ENCODE data around the gene C10orf67. TPM values are rescaled to one million over a fixed set of nuclear protein-coding genes. Genes with fewer than 3 reads are reported as not detected.

Gene C10orf67
- total and polyA plus RNA-seq, 2 of the 8 experiments (the other 6 are each of a cell fraction or from before 2014, with no cell fraction given), result 0.05 to 0.11 TPM

DNA sequence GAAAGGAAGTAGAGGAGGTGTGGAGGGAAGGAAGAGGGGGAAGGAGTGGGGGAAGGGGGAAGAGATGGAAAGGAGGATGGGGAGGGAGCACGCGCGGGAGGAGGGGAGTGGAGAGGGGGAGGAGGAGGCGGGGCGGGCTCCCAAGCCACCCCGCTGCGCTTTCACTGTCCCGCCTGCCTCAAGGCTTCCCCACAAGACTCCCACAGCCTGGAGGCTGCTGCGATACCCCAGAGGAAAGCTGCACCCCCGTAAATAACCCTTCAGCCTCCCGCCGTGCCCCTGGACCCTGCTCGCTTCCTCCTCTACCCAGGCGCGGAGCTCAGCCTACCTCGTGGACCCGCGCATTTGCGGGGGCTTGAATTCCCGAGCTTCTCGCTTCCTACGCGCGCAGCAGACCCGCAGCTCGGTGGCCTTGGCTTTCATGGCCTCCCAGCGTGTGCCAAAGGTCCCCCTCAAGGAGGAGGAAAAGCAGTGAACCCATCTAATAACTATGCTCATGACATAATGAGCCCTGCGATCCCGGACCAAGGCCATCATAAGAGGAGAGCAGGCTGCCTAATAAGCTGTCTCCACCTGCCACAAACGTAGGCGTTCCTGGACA, at the start of gene C10orf67 (continued):
- TF ChIP-seq CHD2 (IDR thresholded peaks at IDR 0.05; ENCODE audit: low read length) (no peak), PHF8 (conservative IDR thresholded peaks at IDR 0.05; ENCODE audit: low read depth, low read length) (0 out of 2 replicates have a peak, but pooled peaks have one; percentile 32), SP4 (IDR thresholded peaks at IDR 0.05; ENCODE audit: low read length) (no peak), CHD7 (IDR thresholded peaks at IDR 0.05; ENCODE audit: insufficient replicate concordance, low read length) (no peak), ASH2L (IDR thresholded peaks at IDR 0.05; ENCODE audit: low read length) (peak; percentile 86), MAFK (IDR thresholded peaks at IDR 0.05; ENCODE audit: low read depth, low read length) (no peak), RAD21 (IDR thresholded peaks at IDR 0.05 in 1 of 2, conservative IDR thresholded peaks at IDR 0.05 in 1 of 2; ENCODE audit: low read depth in 2 of 2, low read length in 2 of 2) (no peak)
- TF ChIP-seq, protein P1, sequence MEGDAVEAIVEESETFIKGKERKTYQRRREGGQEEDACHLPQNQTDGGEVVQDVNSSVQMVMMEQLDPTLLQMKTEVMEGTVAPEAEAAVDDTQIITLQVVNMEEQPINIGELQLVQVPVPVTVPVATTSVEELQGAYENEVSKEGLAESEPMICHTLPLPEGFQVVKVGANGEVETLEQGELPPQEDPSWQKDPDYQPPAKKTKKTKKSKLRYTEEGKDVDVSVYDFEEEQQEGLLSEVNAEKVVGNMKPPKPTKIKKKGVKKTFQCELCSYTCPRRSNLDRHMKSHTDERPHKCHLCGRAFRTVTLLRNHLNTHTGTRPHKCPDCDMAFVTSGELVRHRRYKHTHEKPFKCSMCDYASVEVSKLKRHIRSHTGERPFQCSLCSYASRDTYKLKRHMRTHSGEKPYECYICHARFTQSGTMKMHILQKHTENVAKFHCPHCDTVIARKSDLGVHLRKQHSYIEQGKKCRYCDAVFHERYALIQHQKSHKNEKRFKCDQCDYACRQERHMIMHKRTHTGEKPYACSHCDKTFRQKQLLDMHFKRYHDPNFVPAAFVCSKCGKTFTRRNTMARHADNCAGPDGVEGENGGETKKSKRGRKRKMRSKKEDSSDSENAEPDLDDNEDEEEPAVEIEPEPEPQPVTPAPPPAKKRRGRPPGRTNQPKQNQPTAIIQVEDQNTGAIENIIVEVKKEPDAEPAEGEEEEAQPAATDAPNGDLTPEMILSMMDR (IDR thresholded peaks at IDR 0.05; ENCODE audit: control extremely low read depth in 1 of 3, insufficient read depth in 1 of 3, low read depth in 1 of 3, low read length in 3 of 3), result no peak

All from H1 (cell line).